Fibroblast of skin of scalp (primary cell): Measurements from ENCODE around the gene RLF. TPM values are rescaled to one million over a fixed set of nuclear protein-coding genes. Genes with fewer than 3 reads are reported as not detected.

Experiments used
- DNase-seq: peaks from one replicate; pipeline ENCODE4 v3.0.0-alpha.2; 2013
- polyA plus RNA-seq, 2 experiments: library from polyadenylated mRNA; unstranded; fragments of 120-200 nt; gene quantifications; one replicate each; pipeline ENCODE4 v1.2.1, GENCODE V29; 2013; ENCODE audit not compliant: insufficient read length in 2 of 2

The RLF gene, protein sequence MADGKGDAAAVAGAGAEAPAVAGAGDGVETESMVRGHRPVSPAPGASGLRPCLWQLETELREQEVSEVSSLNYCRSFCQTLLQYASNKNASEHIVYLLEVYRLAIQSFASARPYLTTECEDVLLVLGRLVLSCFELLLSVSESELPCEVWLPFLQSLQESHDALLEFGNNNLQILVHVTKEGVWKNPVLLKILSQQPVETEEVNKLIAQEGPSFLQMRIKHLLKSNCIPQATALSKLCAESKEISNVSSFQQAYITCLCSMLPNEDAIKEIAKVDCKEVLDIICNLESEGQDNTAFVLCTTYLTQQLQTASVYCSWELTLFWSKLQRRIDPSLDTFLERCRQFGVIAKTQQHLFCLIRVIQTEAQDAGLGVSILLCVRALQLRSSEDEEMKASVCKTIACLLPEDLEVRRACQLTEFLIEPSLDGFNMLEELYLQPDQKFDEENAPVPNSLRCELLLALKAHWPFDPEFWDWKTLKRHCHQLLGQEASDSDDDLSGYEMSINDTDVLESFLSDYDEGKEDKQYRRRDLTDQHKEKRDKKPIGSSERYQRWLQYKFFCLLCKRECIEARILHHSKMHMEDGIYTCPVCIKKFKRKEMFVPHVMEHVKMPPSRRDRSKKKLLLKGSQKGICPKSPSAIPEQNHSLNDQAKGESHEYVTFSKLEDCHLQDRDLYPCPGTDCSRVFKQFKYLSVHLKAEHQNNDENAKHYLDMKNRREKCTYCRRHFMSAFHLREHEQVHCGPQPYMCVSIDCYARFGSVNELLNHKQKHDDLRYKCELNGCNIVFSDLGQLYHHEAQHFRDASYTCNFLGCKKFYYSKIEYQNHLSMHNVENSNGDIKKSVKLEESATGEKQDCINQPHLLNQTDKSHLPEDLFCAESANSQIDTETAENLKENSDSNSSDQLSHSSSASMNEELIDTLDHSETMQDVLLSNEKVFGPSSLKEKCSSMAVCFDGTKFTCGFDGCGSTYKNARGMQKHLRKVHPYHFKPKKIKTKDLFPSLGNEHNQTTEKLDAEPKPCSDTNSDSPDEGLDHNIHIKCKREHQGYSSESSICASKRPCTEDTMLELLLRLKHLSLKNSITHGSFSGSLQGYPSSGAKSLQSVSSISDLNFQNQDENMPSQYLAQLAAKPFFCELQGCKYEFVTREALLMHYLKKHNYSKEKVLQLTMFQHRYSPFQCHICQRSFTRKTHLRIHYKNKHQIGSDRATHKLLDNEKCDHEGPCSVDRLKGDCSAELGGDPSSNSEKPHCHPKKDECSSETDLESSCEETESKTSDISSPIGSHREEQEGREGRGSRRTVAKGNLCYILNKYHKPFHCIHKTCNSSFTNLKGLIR (N-terminal part only)
- polyA plus RNA-seq (2013, experiment 1 of 2; ENCODE audit: insufficient read length), result 14.7 TPM
- 16.4 TPM for polyA plus RNA-seq (2013, experiment 2 of 2; ENCODE audit: insufficient read length)

DNA sequence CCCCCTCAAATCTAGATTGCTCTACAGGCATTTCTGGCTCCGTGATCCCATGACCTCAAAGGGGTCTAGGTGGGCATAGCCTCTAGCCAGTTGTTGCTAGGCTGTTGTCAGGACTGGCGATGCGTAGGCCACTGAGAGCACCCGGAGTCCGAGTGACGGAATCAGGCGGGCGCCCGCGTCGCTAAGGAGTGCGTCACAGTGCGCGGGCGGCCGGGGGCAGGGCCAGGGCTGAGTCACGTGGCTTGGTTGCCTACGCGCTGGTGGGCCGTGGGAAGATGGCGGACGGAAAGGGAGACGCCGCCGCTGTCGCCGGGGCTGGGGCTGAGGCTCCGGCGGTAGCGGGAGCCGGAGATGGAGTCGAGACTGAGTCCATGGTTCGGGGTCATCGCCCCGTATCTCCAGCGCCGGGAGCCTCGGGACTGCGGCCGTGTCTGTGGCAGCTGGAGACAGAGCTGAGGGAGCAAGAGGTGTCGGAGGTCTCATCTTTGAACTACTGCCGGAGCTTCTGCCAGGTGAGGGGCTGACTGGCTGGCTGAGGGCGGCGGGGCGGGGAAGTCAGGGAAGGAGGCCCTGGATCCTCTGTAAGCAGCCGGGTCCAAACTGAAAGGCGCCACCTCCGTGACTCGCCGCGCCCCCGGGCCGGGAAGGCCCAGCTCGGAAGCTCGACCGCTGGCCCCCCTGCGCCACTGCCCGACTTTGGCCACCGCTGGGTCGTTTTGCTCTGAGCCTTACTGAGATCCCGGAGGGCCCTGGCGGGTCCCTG is at the start of gene RLF:
TSS of gene RLF (plus strand) at position 263 of the 763 bp plus-strand sequence. CDS start at position 276, 13 bp downstream.
- peak; percentile 96 for DNase-seq

DNA sequence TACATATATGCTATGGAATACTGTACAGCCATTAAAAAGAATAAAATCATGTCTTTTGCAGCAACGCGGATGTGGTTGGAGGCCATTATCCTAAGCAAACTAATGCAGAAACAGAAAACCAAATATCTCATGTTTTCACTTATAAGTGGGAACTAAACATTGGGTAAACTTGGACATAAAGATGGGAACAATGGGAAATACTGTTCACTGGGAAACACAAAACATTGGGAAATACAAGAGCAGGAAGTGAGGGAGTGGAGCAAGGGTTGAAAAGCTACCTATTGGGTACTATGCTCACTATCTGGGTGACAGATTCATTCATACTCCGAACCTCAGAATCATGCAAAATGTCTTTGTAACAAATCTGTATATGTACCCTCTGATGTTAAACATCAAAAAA is 46.8 kb upstream of the RLF start:
- no peak for DNase-seq

DNA sequence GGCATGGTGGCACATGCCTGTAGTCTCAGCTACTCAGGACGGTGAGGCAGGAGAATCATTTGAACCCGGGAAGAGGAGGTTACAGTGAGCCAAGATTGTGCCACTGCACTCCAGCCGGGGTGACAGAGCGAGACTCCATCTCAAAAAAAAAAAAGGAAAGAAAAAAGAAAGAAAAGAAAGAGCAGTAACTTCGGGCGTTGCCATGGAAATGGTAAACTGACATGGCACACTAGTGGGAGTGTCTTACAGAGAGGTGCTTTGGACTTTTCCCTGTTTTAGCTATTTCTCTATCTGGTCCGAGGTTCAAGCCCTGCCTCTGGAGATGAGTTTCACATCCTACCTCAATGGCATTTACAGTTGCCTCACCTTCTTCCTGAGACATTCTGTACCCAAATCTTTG is 41.1 kb upstream of the RLF start:
- no peak for DNase-seq

DNA sequence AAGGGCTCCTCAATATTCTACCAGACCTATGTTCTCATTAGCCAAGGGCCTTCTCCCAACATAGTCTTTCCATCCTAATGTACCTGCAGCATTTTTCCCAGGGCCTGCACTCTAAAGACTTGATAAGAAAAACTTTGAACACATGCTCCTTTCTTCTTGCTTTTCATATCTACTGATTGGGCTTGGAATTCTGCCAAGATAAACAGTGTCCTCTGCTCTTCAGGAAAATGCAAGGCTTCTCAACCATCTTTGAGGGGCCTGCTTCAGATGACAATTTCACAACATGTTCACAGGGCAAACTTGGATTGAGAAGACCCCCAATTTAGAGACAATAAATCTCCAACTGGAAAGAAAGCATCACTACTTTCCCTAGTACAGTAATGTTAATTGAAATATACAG is 38.3 kb upstream of the RLF start:
- DNase-seq, result no peak

DNA sequence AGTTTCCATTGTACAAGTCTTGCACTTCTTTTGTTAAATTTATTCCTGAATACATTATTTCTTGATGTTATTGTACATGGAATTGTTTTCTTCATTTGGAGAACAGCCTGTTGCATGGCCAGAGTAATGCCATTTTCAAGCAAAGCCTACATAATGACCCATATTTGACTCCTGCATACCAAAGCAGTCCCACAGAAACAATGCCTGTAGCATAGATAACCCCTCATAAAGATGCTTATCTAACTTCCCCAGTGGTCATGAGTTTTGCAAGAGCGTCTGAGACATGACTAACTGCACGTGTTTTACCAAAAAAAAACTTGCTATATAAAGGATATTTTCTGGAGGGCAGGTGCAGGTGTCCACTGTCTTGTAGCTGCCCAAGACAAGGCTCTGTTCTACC is 30.3 kb upstream of the RLF start:
- DNase-seq, result no peak

DNA sequence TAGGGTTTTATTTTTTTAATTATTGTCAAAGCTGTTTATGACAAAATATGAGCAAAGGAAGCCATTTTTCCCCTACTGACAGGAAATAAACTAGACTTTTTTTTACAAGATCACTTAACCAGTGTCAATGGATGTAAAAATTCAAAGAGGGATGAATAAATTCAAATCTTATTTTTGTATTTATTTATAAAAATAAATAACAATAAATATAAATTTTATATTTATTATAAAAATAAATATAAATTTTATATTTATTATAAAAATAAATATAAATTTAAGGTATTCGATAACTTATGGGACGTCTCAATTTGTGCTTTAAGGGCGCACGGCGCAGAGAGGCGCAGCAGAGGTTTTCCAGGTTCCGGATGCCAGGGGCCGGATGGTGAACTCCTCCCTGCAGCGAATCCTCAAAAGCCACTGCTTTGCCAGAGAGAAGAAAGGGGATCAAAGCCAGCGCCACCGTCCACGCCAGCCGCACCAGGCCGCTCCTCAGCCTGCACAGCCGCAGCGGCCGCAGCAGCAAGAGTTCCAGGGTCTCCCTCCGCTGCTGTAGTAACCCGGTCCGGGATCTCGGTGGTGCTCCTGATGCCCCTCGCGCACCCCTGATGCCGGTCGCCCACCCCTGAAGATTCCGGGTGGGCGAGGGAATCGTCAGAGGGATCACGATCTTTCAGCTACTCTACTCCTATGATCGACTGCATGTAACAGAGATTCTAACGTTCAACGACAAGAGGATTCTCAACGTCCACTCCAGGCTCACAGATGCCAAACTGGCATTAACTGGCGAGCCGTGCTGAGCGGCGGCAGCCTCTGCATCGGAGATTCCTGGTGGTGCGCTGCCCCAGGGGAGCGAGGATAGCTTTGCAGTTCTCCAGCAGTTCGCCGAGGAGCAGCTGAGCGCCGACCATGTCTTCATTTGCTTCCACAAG is 28.5 kb upstream of the RLF start:
- DNase-seq, result peak; percentile 21

DNA sequence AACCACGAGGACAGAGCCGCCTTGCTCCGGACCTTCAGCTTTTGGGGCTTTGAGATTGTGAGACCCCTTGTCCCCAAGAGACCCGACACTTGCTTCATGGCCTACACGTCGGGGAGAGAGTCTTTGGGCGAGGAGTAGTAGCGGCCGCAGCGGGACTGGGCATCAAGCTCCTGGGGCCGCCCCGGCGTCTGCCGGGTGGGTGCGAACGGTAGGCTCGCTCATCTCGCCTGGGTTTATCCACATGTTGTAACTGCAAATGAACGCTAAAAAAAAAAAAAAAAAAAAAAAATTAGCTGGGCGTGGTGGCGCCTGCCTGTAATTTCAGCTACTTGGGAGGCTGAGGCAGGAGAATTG is 27.9 kb upstream of the RLF start:
- DNase-seq, result no peak

DNA sequence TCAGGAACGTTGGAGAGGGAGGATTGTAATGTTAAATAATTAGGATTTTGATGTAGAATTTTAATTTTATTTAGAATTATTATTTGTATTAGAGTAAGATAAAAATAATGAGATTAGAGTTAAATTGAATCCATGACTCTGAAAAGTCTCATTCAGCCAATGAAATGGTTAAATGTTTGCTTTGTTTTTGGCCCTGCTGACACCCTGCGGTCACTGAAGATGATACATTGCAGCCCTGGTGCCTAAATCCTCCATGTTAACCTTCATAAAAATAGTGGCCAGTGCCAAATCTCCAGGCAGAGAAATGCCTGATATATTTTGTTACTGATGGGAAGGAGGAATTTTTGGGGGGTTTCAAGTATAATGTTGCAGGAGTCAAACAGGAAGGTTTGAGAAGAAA is 27.3 kb upstream of the RLF start:
- peak; percentile 6 for DNase-seq

DNA sequence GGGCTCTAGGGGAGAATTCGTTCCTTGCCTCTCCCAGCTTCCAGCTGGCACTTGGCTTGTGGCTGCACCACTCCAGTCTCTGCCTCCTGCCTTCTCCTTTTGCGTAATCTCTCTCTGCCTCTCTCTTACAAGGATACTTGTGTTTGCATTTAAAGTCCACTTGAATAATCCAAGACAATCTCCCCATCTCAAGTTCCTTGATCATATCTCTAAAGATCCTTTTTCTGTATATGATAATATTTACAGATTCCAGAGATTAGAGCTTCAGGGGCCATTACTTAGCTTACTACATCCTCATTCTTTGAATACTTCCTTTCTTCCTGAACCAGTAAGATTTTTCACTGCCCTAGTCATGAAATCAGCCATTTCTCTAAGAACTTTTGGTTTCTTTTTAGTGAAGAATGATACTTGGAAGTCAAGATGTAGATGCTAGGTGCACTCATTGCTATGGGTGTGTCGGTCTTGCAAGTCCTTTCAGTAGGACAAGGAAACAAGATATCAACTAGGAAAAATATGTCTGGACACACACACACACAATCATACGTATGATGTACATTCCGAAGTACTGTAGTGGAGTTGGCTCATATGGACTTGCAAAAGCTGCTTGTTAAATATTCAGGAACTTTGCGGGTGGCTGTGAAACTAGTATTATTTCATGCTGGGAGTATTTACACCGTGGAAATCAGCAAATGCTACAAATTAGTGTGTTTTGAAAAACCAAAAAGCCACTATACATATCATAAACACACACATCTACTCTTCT is 20.8 kb upstream of the RLF start:
- peak; percentile 40 for DNase-seq

DNA sequence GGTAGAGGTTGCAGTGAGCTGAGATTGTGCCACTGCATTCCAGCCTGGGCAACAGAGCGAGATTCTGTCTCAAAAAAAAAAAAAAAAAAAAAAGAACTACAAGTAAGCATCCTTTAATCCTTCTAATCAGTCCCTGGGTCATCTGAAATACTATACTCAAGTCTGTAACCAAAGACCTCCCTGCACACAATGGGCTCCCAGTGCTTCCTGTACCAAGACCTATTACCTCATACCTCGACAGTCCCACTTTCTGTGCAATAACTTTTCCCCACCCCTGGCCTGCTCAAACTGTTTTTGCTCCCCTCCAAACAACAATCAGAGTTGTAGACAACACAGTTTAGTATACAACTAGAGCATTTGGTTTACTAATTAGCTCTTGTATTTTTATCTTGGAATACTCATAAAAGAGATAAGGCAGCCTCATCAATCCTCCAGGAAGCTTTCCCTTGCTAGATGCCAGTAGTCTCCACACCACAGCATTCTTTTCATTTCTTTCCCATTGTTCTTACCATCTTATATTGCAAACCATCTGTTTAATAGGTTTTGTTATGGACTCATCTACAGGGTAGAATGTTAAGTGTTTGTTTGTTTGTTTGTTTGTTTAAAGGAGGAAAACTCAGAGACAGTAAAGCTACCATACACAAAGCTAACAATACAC is 19.2 kb upstream of the RLF start:
- peak; percentile 12 for DNase-seq

DNA sequence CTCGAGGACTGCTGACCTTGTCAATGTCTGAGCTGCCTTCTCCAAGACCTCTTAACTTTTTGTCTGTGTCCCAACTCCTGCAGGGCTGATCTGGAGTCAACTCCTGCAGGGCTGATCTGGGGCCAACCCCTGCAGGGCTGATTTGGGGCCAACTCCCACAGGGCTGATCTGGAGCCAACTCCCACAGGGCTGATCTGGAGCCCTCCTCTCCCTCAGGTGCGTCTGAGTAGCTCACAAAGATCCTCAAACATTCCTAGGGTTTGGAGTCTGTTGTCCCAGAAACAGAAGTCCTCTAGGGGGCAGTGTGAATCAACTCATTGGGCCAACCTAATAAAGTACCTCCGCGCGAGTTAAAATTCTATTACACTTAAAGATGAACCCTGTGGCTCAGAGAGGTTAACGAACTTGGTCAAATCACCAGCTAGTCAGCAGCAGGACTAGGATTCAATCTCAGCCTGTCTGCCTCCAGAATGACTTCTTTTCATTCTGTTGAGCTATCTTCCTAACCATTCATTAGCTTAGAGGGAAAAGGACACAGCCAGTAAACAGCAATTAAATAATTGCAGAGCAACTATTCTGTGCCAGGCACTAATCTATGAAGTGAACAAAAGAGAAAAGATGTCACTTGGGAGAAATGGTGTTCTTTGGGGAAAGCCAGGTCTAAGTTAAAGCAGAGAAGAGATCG is 17.2 kb upstream of the RLF start:
- peak; percentile 69 for DNase-seq

DNA sequence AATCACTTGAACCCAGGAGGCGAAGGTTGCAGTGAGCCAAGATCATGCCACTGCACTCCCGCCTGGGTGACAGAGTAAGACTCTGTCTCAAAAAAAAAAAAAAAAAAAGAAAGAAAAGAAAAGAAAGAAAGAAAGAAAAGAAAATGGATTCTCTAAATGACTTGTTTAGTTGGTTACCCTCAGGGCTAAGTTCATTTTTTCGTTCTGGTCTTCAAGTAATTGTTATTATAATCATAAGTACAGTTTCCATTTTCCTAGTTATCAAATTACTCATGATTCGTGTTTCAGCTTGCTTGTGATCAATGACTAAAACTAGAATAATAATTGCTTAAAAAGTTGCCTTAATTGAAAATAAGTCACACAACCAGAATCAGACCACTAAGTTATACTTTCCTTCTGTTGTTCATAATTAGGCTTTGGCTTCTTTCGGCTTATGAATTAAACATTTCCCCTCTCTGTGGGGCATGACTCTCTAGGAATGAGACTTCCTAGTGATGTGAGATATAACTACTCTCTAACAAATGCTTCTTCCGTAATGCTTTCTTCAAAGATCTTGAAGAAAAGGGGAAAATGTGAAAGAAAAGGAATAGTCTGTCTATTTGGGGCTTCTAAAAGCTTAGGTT is 9.6 kb upstream of the RLF start:
- DNase-seq, result no peak

DNA sequence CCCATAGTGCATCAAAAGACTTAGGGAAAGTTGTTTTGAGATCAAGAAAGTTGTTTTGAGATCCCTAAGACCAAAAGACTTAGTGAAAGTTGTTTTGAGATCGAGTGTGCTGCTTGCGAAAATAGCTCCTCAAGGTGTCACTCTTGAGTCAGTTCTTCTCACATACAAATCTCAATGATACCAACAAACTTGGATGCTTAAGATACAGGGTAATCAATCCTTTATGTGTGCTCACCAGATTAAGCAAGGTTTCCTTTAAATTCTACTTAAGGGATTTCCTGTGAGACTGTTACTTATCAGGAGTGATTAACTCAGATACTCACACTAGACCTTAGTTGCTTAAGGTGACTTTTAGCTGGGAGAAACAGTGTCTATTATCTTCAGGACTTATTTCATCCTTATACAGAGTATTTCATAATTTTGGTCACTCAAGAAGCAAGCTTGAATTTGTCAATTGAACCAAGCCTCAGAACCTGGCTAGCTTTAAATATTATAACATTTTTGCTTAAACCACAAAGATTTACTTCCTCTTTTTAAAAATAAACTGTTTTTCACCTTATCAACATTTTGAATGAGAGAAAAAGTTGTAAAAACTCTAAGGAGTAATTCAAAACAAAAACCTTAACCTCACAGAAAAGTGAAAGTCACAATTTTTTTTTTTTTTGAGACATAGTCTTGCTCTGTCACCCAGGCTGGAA is 8.0 kb upstream of the RLF start:
- DNase-seq, result peak; percentile 52

DNA sequence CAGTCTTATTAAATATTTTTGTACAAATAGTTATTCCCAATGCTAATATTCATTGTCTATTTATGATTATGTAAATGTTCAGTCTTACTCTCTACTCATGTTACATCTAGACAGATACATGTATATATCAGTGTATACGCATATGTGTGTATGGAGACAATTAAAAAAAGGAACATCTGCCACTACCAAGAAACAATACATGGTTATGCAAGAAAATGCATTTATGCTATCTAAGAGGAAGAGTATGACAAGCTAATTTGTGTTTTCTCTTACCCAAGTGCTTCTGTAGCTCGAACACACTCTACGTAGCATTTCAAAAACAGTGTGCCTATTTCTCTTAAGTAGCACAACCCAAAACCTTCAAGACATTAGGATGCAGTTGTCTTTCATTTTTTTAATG is 6.1 kb upstream of the RLF start:
- DNase-seq, result no peak

DNA sequence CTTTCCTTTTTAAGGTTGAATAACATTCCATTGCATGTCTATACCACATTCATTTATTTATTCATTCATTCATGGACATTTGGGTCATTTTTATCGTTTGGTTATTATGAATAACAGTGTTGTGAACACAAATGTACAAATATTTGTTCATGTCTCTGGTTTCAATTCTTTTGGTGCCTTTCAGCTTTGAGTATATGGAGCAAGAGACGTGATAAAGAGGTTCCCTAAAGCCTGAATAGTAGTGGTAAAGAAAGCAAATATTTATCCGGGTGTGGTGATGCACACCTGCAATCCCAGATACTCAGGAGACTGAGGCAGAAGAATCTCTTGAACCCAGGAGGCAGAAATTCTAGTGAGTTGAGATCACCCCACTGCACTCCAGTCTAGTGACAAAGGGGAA is 5.3 kb upstream of the RLF start:
- no peak for DNase-seq

DNA sequence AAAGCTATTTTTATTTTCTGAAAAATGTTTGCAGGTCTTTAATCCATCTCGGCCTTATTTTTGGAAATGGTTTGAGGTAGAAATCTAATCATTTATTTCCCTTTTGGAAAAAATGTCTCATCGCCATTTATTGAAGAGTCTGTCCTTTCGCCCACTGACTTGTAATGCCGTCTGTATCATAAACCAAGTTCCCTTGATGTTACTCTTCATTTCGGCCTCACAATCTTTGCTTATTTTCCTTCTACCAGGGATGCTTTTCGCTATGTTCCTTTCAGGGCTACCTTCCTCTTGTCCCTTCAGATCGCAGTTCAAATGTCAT is 422 bp upstream of the RLF start:
- DNase-seq, result no peak

DNA sequence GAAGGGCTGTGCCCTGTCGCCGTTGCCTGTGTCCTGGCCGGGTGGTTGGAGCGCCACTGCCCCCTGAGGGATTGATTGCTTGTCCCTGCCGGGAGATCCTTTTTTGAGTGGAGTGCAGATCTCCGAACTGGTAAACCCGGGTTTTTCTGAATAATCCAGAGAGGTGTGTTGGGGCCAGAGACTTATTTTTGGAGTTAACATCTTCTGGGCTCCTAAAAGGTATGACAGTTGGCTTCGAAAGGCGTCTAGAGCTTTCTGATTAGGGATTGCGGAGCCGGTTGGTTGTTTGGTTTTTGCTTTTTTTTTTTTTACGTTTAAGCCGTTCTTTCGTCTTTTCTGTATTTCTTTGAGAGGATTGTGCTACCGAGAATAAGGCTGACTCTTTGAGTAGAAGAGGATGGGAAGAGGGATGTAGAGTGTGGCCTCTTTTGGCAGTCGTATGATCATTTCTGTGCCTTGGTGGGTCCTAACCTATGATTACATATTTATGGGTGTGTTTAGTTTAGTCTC is 756 bp downstream of the RLF start:
- no peak for DNase-seq
